Panc1 (cell line): Measurements from ENCODE around the gene ESRRB.

Experiments
- CTCF ChIP-seq: fragments of 450-650 bp; IDR thresholded peaks from 2 replicates; pipeline ENCODE4 v1.5.1; 2017; ENCODE audit warnings: mild to moderate bottlenecking
- POLR2AphosphoS5 ChIP-seq: IDR thresholded peaks from 2 replicates; pipeline ENCODE4 v1.6.1; 2012; ENCODE audit warnings: mild to moderate bottlenecking, low read depth, low read length, moderate library complexity
- REST ChIP-seq, 2 experiments: IDR thresholded peaks; 2 replicates each; pipeline ENCODE4 v1.6.1; 2011 to 2012; ENCODE audit warnings: low read depth in 2 of 2, control low read depth in 1 of 2, low read length in 1 of 2, mild to moderate bottlenecking in 1 of 2, moderate library complexity in 1 of 2; ENCODE audit not compliant: insufficient read depth in 1 of 2
- SIN3A ChIP-seq: IDR thresholded peaks from 2 replicates; pipeline ENCODE4 v1.6.1; 2012; ENCODE audit warnings: low read depth, mild to moderate bottlenecking, low read length, moderate library complexity, borderline replicate concordance; ENCODE audit not compliant: insufficient read depth

- TF ChIP-seq CTCF (no peak), SIN3A (no peak), POLR2AphosphoS5 (no peak), REST (IDR thresholded peaks at IDR 0.05; ENCODE audit: insufficient read depth in 1 of 2, low read depth in 2 of 2, low read length in 1 of 2) (no peak)
These were observed 1.2 kb downstream of the ESRRB start for GRCh38 chr14:76376878-76377734.
